HG03175 (cell line): ENCODE results near the gene MAGOH.
"Not testable (repeated sequence)": the region's sequence is repeated elsewhere in the genome, so short reads cannot be mapped to it uniquely, and the experiment has no call there.

ENCODE experiments used
- ATAC-seq: cut with Tn5 transposase; IDR thresholded peaks from one replicate; pipeline ENCODE4 v1.9.1; 2021; ENCODE audit warnings: mild to moderate bottlenecking, moderate library complexity; ENCODE audit not compliant: unreplicated experiment

Gene MAGOH

GRCh38 chr1:53241828-53242227 lies 3.5 kb upstream of the MAGOH start:
- ATAC-seq = no peak

- ATAC-seq = no peak
These were observed 680 bp downstream of the MAGOH start for GRCh38 chr1:53237638-53238037.

- no peak for ATAC-seq
These were observed 17.4 kb downstream of the MAGOH start for GRCh38 chr1:53220962-53221286.

DNA sequence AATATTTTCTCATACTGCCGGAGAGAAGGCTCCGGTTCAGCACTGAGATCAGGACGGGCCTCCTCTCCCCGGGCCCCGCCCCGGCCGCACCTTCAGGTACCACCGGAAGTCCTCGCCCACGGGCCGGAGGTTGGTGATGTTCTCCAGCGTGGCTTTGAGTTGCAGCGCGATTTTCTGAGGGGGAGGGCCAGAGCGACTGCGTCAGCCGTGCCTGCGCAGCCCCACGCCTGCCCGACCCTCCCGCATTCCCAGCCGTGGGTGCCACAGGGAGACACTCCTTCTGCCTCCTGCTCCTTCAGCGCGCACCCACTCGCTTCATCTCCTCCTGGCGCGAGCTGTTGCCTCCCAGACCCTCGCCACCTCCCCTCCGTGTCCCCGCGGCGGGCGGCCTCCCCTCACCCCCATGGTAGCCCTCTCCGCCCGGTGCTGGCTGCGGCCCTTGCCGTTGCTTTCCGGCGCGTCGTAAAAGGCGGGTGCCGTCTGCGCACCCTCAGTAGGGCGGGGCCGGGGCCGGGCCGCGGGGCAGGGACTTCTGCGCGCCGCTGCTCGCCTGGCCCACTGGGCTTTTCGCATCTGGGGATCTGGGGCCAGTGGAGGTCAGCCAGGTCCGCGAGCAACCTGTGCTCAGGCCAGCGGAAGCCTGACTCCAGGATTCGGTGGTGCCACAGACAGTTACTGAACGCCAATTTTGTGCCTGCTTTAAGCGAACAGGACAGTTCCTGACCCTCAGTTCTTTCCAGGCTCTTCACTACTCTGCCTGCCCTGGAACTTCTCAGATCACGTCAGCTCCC lies 18.0 kb downstream of the MAGOH start, which contains the start of gene CZIB:
TSS of gene CZIB (minus strand) at position 464 of the 791 bp plus-strand sequence. CDS start at position 405, 59 bp downstream.
- ATAC-seq = peak; percentile 94

- ATAC-seq = no peak
These were observed 18.6 kb downstream of the MAGOH start for GRCh38 chr1:53219711-53220110.

DNA sequence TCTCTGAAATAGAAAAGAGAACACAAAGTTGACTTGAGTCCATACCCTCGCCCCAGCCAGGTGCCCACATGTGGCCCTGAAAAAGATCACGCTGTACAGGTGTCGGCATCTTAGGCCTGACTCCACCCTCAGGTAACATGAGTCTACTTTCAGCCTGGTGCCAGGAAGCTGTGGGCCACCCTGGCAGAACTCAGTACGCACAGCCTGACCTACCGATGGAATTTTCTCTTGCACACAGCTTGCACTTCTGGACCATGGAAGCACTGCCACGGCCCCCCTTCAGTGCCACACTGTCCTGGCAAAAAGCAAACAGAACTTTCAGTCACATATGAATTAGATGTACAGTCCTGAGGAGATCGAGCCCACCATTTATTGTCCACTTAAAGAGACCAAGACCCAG lies 20.1 kb downstream of the MAGOH start:
- ATAC-seq = no peak

- ATAC-seq = no peak
These were observed 23.9 kb downstream of the MAGOH start for GRCh38 chr1:53214376-53214940.

DNA sequence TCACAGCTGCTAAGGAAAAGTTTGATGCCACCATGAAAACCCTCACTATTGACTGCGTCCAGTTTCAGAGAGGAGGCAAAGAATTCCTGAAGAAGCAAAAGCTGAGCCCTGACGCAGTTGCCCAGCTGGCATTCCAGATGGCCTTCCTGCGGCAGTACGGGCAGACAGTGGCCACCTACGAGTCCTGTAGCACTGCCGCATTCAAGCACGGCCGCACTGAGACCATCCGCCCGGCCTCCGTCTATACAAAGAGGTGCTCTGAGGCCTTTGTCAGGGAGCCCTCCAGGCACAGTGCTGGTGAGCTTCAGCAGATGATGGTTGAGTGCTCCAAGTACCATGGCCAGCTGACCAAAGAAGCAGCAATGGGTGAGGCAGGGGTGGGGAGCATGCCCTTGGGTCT lies 27.4 kb downstream of the MAGOH start:
- ATAC-seq = no peak

GRCh38 chr1:53210352-53210751 lies 28.0 kb downstream of the MAGOH start:
- ATAC-seq = no peak

- ATAC-seq = no peak
These were observed 30.6 kb downstream of the MAGOH start for GRCh38 chr1:53207726-53208125.

DNA sequence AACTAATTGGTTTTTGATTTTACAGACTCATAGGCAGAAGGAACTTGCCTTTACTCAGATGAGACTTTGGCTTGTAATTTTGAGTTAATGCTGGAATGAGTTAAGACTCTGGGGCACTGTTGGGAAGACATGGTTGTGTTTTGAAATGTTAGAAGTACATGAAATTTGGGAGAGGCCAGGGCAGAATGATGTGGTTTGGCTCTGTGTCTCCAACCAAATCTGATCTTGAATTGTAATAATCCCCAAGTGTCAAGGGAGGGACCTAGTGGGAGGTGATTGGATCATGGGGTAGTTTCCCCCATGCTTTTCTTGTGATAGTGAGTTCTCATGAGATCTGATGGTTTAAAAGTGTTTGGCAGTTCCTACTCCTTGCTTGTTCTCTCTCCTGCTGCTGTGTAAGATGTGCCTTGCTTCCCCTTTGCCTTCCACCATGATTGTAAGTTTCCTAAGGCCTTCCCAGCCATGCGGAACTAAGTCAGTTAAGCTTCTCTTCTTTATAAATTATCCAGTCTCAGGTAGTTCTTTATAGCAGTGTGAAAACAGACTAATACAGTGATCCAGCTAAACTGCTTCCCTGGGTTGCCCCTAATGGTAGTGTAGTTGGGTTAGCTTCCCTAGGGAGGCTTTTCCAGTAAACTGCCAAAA lies 31.5 kb downstream of the MAGOH start:
- no peak for ATAC-seq

GRCh38 chr1:53206083-53206685 lies 32.1 kb downstream of the MAGOH start:
- ATAC-seq = not testable (repeated sequence)

DNA sequence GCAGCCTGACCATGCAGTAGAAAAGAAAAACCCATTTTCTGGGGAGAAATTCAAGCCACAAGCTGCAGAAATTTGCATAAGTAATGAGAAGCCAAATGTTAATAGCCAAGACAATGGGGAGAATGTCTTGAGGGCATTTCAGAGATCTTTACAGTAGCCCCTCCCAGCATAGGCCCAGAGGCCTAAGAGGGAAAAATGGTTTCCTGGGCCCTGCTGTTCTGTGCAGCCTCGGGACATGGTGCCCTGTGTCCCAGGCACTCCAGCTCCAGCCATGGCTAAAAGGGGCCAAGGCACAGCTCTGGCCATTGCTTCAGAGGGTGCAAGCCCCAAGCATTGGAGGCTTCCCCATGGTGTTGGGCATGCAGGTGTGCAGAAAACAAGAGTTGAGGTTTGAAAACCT lies 32.8 kb downstream of the MAGOH start:
- not testable (repeated sequence) for ATAC-seq

DNA sequence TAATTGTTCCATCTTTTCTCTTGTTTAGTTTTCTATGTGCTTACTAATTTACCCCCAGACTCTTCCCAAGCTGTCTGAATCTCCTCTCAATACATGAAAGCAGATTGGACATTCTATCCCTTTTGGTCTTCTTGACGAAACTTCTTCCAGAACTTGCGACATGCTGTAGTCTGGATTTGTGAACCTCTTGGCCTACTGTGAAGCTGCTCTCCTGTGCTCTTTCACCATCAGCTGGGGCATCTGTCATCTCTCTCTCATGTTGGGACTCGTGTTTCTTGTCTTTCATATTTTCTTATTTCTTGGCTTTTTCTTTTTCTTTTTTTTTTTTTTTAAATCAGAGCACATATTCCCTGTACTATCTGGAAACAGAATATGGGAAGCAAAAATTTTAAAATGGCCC lies 34.9 kb downstream of the MAGOH start:
- ATAC-seq = no peak

DNA sequence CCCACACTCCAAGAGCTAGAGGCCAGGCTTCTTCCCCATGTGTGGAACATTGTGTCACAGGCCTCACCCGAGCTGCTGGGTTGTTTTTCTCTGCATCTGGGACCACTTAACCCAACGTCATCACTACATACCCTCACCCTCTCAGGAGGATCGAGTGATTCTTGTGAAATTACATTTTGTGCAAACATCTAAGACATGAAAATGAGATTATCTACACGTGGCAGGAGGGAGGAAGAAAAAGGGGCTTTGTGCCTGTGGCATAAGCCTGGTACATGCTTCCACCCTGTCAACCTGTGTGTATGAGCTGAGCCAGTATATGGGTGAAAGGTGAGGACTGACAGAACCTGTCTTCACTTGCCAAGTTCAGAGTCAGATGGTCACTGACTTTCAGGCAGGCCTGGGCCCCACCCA lies 40.1 kb downstream of the MAGOH start:
- no peak for ATAC-seq

DNA sequence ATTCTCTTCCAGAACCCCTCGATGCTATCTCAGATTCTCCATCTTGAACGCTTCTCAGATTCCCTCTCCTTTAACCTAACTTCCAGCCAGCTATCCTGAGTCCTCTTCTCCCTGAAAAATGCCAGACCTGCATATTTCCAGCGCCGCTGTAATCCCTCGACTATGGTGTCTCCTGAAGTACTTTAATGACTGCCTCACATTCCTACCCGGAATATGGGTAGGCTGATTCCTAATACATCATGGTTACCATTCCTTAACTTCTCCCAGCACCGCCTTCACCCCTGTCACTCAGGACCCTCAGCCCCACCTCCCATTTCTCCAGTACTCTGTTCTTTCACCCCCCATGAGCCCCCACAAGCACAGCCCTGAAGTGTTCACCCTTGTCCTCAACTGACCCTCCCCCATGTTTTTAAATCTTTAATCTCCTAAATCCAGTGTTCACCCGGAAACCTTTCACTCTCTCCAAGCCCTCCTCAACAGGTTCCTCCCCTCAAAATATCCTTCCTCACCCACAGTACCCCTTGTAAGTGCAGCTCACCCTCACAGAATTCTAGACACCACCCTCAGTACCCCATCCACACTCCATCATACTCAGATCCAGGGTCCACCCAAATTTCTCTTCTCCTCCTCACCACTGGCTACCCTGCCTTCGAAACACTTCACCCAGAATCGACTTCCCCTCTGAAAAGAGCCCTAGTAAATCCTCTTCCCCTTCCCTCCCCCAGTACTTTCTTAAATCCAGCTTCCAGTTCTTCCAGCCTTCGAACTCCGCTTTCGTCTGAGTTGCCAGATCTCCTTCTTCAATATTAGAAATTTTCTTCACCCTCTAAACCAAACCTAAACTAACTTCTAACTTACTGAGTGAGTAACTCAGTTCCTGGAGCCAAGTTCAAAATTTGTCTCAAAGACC lies 40.8 kb downstream of the MAGOH start:
- ATAC-seq = no peak

- peak; percentile 99 for ATAC-seq
These were observed 41.6 kb downstream of the MAGOH start, which contains the start of gene CPT2 for GRCh38 chr1:53196485-53197290. TSS of gene CPT2 (plus strand) at chr1:53196824. CDS start at chr1:53196944, 120 bp downstream.

- ATAC-seq = peak; percentile 19
These were observed 42.3 kb downstream of the MAGOH start for GRCh38 chr1:53196017-53196484.

- no peak for ATAC-seq
These were observed 42.9 kb downstream of the MAGOH start for GRCh38 chr1:53195246-53196016.
